ENCODE measurements around the gene ANO2.
"Not testable (repeated sequence)": the region's sequence is repeated elsewhere in the genome, so short reads cannot be mapped to it uniquely, and the experiment has no call there.

Gene ANO2

DNA sequence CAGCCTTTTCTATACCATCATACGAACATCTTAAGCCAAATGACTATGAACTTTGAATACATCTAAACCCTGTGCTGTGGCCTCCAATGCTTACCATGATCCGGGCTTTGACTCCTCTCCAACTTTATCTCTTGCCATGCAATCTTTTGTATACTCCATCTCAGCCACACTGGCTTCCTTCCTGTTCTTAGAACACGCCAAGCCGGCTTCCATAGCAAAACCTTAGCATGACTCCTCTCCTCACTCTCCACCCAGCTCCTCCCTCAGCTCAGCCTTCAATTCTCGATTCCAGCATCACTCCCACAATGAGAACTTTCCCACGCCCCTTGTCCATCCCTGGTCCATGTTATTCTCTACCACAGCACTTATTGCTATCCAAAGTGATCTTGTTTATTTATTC, 284.8 kb downstream of the ANO2 start:
- Mint-ChIP-seq H3K4me3 (no peak overlapping the region), H3K27ac (no peak overlapping the region), H3K9me3 (no peaks in the 10 kb centered on the region), H3K4me1 (no peaks in the 10 kb centered on the region), H3K36me3 (no peaks in the 10 kb centered on the region)
- no peak for DNase-seq (ENCODE audit: low spot score in 2 of 2)
- no peak for ATAC-seq

GRCh38 chr12:5658339-5658941, 286.6 kb downstream of the ANO2 start:
- not testable (repeated sequence) for DNase-seq (ENCODE audit: low spot score in 2 of 2); H3K9me3 Mint-ChIP-seq; ATAC-seq; H3K27ac Mint-ChIP-seq; H3K36me3 Mint-ChIP-seq; H3K4me3 Mint-ChIP-seq; H3K4me1 Mint-ChIP-seq

- ATAC-seq (peak; percentile 11), DNase-seq (ENCODE audit: low spot score in 2 of 2) (no peak)
- Mint-ChIP-seq H3K36me3 (no peaks in the 10 kb centered on the region), H3K9me3 (no peaks in the 10 kb centered on the region), H3K27ac (no peak overlapping the region), H3K4me1 (no peaks in the 10 kb centered on the region), H3K4me3 (no peak overlapping the region)
Measured at GRCh38 chr12:5656836-5657235, 288.2 kb downstream of the ANO2 start.

GRCh38 chr12:5655120-5655519, 289.9 kb downstream of the ANO2 start:
- no peak overlapping the region for H3K27ac Mint-ChIP-seq
- H3K4me3 Mint-ChIP-seq: no peak overlapping the region
- DNase-seq (ENCODE audit: low spot score in 2 of 2) (no peak), ATAC-seq (no peak)
- H3K36me3 Mint-ChIP-seq: no peaks in the 10 kb centered on the region
- no peaks in the 10 kb centered on the region for H3K9me3 Mint-ChIP-seq
- no peaks in the 10 kb centered on the region for H3K4me1 Mint-ChIP-seq

DNA sequence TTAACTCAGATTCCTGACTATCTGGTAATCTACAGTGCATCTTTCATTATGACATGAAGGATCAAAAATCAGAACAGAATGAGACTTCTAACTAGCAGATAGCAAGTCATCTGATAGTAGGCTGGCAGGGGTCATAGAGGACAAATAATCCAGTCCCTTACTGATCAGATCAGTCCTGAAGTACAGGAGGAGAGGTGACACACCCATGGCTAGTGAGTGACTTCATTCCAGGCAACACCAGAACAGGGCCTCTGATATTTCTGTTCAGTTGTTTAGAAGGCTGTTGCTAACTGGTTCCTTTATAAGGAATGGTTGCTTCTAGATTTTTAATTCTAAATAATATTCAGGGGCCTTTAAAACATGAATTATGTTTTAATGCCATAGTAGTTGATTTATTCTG, 291.0 kb downstream of the ANO2 start:
- H3K4me3 Mint-ChIP-seq: no peak overlapping the region
- DNase-seq (ENCODE audit: low spot score in 2 of 2) (no peak), ATAC-seq (no peak)
- H3K4me1 Mint-ChIP-seq: no peaks in the 10 kb centered on the region
- no peaks in the 10 kb centered on the region for H3K36me3 Mint-ChIP-seq
- H3K9me3 Mint-ChIP-seq: no peaks in the 10 kb centered on the region
- no peak overlapping the region for H3K27ac Mint-ChIP-seq

DNA sequence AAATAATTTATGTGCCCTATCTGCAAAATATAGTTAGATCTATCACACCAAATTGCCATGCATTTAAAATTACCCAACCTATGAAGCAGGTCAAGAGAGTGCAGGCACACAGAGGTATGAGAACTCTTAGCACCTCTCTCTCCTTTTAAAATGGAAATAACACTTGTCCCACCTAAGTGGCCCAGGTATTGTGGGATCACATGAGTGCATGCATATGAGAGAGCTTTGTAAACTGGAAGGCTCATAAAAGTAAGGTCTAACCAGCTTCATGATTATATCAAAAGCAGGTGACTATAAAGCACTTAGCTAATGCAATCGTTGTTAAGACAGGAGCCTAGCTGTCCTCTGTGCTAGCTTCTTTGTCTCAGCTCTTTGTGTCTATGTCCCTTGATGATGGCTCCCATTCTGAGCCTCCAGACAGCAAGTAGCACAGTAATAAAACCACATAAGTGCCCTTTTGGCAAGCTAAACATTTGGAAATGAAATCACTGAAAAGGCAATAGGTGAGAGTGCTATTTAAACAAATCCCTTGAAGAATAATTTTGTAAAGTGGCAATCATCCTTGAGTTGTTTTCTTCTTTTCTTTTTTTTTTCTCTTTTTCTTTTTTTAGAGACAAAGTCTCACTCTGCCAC, 294.1 kb downstream of the ANO2 start:
- Mint-ChIP-seq H3K36me3 (no peaks in the 10 kb centered on the region), H3K27ac (no peak overlapping the region), H3K9me3 (no peaks in the 10 kb centered on the region), H3K4me3 (no peak overlapping the region), H3K4me1 (no peaks in the 10 kb centered on the region)
- ATAC-seq (no peak), DNase-seq (ENCODE audit: low spot score in 2 of 2) (no peak)

DNA sequence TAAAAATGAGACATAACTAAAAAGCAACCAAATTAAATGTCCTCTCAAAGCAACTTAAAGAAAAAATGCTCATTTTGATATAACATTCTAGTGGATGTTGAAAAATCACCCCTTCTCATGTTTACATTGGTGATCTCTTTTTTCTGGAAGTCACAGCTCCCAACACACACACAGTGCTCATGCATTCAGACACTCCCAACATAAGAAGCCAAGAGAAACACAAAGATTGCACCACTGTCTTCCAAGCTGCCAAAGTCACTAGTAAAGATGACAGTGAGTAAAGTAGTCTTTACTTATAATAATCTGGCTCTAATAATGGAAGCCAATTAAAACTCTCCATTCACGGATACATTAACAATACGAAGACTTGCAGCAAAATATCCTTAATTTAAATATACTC, 294.8 kb downstream of the ANO2 start:
- H3K36me3 Mint-ChIP-seq: no peaks in the 10 kb centered on the region
- H3K4me1 Mint-ChIP-seq: no peaks in the 10 kb centered on the region
- no peaks in the 10 kb centered on the region for H3K9me3 Mint-ChIP-seq
- no peak overlapping the region for H3K4me3 Mint-ChIP-seq
- H3K27ac Mint-ChIP-seq: no peak overlapping the region
- DNase-seq (ENCODE audit: low spot score in 2 of 2) (no peak), ATAC-seq (no peak)

DNA sequence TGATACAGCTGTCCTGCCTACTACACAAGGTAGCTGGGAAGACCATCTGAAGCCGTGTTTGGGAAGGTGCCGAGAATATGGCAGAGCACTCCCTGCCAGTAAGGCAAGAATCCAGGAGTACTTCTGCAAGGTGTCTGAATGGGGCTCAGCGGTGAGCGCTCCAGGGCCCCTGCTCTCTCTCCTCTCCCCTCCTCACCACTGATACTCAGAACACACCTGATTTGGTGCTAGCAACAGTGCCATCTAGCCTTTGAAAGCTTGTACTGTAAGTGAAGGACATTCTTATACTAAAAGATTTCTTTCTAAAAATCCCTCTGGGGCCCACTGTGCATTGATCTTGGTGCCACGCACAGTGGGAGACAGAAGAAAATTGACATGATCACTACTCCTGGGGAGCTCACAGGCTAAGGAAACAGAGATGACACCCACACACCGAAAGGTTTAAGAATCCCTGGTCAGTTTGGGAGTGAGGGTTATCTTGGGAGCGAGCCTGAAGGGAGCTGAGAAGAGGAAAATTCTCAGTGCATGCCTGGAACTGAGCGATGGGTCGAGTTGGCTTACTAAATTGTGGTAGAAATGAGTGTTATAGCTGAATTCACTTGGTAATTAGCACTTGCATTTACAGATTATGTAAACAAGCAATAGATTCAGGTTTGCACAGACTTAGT, 296.2 kb downstream of the ANO2 start:
- H3K9me3 Mint-ChIP-seq: no peaks in the 10 kb centered on the region
- no peak for ATAC-seq

DNA sequence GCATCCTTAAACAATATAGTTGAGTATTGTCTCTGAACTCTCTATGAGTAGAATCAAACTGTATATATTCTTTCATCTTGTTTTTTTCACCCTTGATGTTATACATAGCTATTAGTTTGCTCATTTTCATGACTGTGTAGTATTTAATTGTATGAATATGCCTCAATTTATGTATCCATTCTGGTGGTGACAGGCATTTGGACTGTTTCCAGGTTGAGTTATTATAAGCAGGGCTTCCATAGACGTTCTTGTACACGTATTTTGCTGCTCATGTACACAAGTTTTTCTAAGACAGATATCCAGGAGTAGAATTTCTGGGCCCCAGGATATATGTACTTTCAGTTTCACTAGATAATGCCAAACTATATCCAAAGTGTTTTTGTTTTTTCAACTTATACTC, 301.8 kb downstream of the ANO2 start:
- DNase-seq (ENCODE audit: low spot score in 2 of 2) (no peak), ATAC-seq (no peak)
- Mint-ChIP-seq H3K27ac (no peak overlapping the region), H3K4me1 (no peaks in the 10 kb centered on the region), H3K4me3 (no peak overlapping the region), H3K9me3 (no peaks in the 10 kb centered on the region), H3K36me3 (no peaks in the 10 kb centered on the region)

More for the DNA sequence above, 296.2 kb downstream of the ANO2 start:
- Mint-ChIP-seq H3K4me3 (no peak overlapping the region), H3K4me1 (no peaks in the 10 kb centered on the region), H3K27ac (no peak overlapping the region), H3K36me3 (no peaks in the 10 kb centered on the region)
- DNase-seq (ENCODE audit: low spot score in 2 of 2): no peak

DNA sequence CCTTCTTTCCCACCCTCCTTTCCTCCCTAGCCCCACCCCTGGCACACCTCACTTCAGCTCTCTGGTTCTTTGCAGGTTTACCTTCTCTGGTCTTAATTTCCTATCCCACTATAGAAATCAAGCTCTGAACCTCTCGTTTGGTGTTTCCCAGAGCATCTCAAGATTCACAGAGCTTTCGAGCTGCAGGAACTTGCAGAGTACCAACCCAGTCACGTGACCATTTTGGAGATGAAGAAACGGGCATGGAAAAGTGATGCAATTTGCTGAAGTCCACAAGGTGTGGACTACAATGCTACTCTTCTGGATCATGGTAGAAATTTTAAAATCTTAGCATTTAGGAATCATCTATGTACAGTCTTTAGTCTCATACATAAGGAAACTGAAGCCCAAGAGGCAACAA, 307.4 kb downstream of the ANO2 start:
- no peak overlapping the region for H3K27ac Mint-ChIP-seq
- ATAC-seq: no peak
- H3K9me3 Mint-ChIP-seq: no peaks in the 10 kb centered on the region

GRCh38 chr12:5636907-5637306, 308.2 kb downstream of the ANO2 start:
- Mint-ChIP-seq H3K27ac (no peak overlapping the region), H3K4me1 (no peaks in the 10 kb centered on the region), H3K36me3 (no peaks in the 10 kb centered on the region), H3K4me3 (no peak overlapping the region), H3K9me3 (no peaks in the 10 kb centered on the region)
- ATAC-seq (no peak), DNase-seq (ENCODE audit: low spot score in 2 of 2) (no peak)

More for the DNA sequence above, 307.4 kb downstream of the ANO2 start:
- Mint-ChIP-seq H3K4me1 (no peaks in the 10 kb centered on the region), H3K36me3 (no peaks in the 10 kb centered on the region), H3K4me3 (no peak overlapping the region)
- no peak for DNase-seq (ENCODE audit: low spot score in 2 of 2)

DNA sequence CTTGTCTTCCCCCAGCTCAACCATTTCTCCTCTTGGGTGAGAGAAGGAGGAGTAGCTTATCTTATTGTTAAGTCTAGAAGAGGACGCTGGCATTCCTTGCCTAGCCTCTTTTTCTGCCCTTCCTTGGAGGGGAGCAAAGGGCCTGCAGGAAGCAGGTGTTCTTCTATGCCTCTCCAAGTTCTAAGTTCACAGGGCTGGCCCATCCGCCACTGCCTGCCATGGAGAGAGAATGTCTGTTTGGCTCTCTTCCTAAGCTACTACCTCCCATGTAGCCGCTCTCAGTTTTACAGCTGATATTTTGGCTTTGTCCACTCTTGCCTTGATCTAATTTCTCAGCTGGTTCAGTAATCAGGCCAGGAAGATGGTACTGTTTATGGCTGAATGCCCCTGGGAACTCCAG, 312.0 kb downstream of the ANO2 start:
- Mint-ChIP-seq H3K9me3 (no peaks in the 10 kb centered on the region), H3K4me1 (no peaks in the 10 kb centered on the region), H3K27ac (no peak overlapping the region), H3K36me3 (no peaks in the 10 kb centered on the region), H3K4me3 (no peak overlapping the region)
- ATAC-seq (no peak), DNase-seq (ENCODE audit: low spot score in 2 of 2) (no peak)

- H3K27ac Mint-ChIP-seq: no peak overlapping the region
- ATAC-seq: no peak
Measured at GRCh38 chr12:5632453-5632852, 312.6 kb downstream of the ANO2 start.

DNA sequence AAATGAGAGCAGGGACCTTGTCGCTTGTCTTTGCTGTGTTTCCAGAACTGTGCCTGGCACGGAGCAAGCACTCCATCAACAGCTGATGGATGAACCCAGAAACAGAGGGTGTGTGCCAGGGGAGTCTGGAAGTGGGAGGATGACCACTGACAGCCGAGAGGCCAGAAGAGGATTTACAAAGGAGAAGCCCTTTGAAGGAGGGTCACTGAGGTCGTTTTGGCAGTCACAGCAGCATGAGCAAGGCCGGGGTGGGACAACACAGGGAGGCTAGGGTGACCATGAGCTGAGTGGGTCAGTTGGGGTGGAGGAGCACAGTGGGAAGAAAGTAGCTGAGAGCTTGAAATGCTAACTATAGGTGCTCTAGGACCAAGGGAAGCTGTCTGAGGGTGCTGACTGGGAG, 313.6 kb downstream of the ANO2 start:
- H3K36me3 Mint-ChIP-seq: no peaks in the 10 kb centered on the region

More at GRCh38 chr12:5632453-5632852, 312.6 kb downstream of the ANO2 start:
- no peaks in the 10 kb centered on the region for H3K9me3 Mint-ChIP-seq
- no peaks in the 10 kb centered on the region for H3K4me1 Mint-ChIP-seq
- DNase-seq (ENCODE audit: low spot score in 2 of 2): no peak
- no peak overlapping the region for H3K4me3 Mint-ChIP-seq
- no peaks in the 10 kb centered on the region for H3K36me3 Mint-ChIP-seq

GRCh38 chr12:5630726-5631125, 314.3 kb downstream of the ANO2 start:
- no peaks in the 10 kb centered on the region for H3K4me1 Mint-ChIP-seq
- H3K36me3 Mint-ChIP-seq: no peaks in the 10 kb centered on the region
- H3K27ac Mint-ChIP-seq: no peak overlapping the region
- H3K9me3 Mint-ChIP-seq: no peaks in the 10 kb centered on the region
- no peak overlapping the region for H3K4me3 Mint-ChIP-seq
- no peak for ATAC-seq
- DNase-seq (ENCODE audit: low spot score in 2 of 2): no peak

More for the DNA sequence above, 313.6 kb downstream of the ANO2 start:
- no peaks in the 10 kb centered on the region for H3K4me1 Mint-ChIP-seq
- H3K27ac Mint-ChIP-seq: no peak overlapping the region
- ATAC-seq (no peak), DNase-seq (ENCODE audit: low spot score in 2 of 2) (no peak)
- no peaks in the 10 kb centered on the region for H3K9me3 Mint-ChIP-seq
- no peak overlapping the region for H3K4me3 Mint-ChIP-seq

- no peaks in the 10 kb centered on the region for H3K36me3 Mint-ChIP-seq
Measured at GRCh38 chr12:5628501-5628900, 316.6 kb downstream of the ANO2 start.

More at GRCh38 chr12:5628501-5628900, 316.6 kb downstream of the ANO2 start:
- no peak for DNase-seq (ENCODE audit: low spot score in 2 of 2)
- Mint-ChIP-seq H3K4me3 (no peak overlapping the region), H3K27ac (no peak overlapping the region), H3K4me1 (no peaks in the 10 kb centered on the region), H3K9me3 (no peaks in the 10 kb centered on the region)
- no peak for ATAC-seq
